ENCODE results near the gene NR2E1. TPM values are rescaled to one million over a fixed set of nuclear protein-coding genes. Genes with fewer than 3 reads are reported as not detected.

The NR2E1 gene
- total RNA-seq, 6 donors from 2014 or later = not detected

- ATAC-seq (ENCODE audit: low FRiP score in 2 of 2) (no peak), DNase-seq (no peak)
- H3K27me3 ChIP-seq = peaks cover 1 to 95% (median 69%) of the 10 kb centered on the region in 4 donors
- peak overlapping the region in 3 of 4 donors; percentile 3 to 39 (median 34) for H3K4me3 ChIP-seq
- H3K9me3 ChIP-seq = no peaks in the 10 kb centered on the region
- no peak overlapping the region for H3K27ac ChIP-seq
- no peaks in the 10 kb centered on the region for H3K36me3 ChIP-seq
- no peak for TF ChIP-seq POLR2AphosphoS5 (IDR thresholded peaks at IDR 0.05)
- TF ChIP-seq EP300 (IDR thresholded peaks at IDR 0.05) = no peak
- TF ChIP-seq POLR2A (IDR thresholded peaks at IDR 0.05) = no peak
- no peak for TF ChIP-seq CTCF (IDR thresholded peaks at IDR 0.05)
- WGBS, 2 donors = 16 to 51% methylated on average over 2 to 23 of the region's 23 CpGs
- H3K4me1 ChIP-seq = peaks cover 49 to 61% (median 58%) of the 10 kb centered on the region in 4 donors
These were observed 2.3 kb downstream of the NR2E1 start for GRCh38 chr6:108168090-108168463.

- DNase-seq (peak; percentile 28 to 89), ATAC-seq (ENCODE audit: low FRiP score in 2 of 2) (peak; percentile 54 to 67)
- H3K27me3 ChIP-seq = peaks cover 1 to 89% (median 64%) of the 10 kb centered on the region in 4 donors
- no peaks in the 10 kb centered on the region for H3K36me3 ChIP-seq
- no peaks in the 10 kb centered on the region for H3K9me3 ChIP-seq
- peaks cover 49 to 61% (median 58%) of the 10 kb centered on the region in 4 donors for H3K4me1 ChIP-seq
- 7 to 12% methylated on average over 6 to 52 of the region's 63 CpGs for WGBS, 2 donors
- H3K4me3 ChIP-seq = peak overlapping the region in 3 of 4 donors; percentile 3 to 39 (median 34)
- H3K27ac ChIP-seq = no peak overlapping the region
- TF ChIP-seq POLR2AphosphoS5 (IDR thresholded peaks at IDR 0.05) = no peak
- peak in 1 of 6 experiments; percentile 27 for TF ChIP-seq CTCF (IDR thresholded peaks at IDR 0.05)
These were observed 3.0 kb downstream of the NR2E1 start for GRCh38 chr6:108168501-108169463.

DNA sequence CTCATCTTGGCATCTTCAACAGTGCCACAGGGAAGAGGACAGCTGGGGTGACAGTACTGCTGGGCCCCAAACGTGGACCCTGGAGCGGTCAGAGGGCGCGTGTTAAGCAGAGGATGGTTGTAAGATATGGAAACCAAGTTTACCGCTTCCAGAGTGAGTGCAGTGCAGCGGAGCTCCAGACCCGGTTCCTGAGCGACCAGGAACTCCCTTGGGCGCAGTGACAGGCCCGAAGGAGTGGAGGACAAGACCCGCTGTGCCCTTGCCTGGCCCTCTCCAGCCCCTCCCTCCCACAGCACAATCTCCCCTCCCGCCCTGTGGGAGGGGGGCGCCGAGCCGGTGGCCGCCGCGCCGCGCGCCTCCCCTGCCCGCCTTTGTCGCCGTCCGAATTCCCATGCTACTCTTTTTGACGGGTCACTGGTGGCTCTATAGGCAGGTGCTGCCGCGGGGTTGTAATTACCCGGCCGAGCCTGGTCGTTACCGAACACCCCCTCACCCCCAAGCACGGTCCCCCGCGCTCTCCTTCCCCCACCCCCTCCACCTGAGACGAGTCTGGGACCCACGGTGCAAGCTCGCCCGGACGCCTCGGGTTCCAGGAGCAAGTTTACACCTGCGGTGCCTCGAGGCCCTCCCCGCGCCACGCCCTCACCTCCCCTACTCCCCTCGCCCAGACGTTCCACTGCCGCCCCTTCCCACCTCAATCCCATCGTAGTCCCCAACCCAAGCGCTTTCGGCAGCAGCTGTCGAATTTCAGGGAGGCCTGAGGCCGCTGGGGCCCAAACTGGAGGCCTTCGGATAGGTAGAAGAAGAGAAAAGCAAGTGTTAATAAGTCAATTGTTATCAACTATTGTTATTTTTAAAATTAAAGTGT, 3.9 kb downstream of the NR2E1 start:
- H3K27me3 ChIP-seq = peaks cover 0 to 88% (median 61%) of the 10 kb centered on the region in 4 donors
- ATAC-seq (ENCODE audit: low FRiP score in 2 of 2) (peak in 1 of 2 donors; percentile 2), DNase-seq (peak in 1 of 2 donors; percentile 53)
- no peaks in the 10 kb centered on the region for H3K9me3 ChIP-seq
- WGBS, 2 donors = 7 to 12% methylated on average over 34 to 51 of the region's 55 CpGs
- H3K4me3 ChIP-seq = peak overlapping the region in 1 of 4 donors; percentile 39
- H3K27ac ChIP-seq = no peak overlapping the region
- H3K36me3 ChIP-seq = no peaks in the 10 kb centered on the region
- no peak for TF ChIP-seq POLR2AphosphoS5 (IDR thresholded peaks at IDR 0.05)
- no peak for TF ChIP-seq EP300 (IDR thresholded peaks at IDR 0.05)
- no peak for TF ChIP-seq POLR2A (IDR thresholded peaks at IDR 0.05)
- TF ChIP-seq CTCF (IDR thresholded peaks at IDR 0.05) = no peak
- H3K4me1 ChIP-seq = peaks cover 51 to 59% (median 56%) of the 10 kb centered on the region in 4 donors

DNA sequence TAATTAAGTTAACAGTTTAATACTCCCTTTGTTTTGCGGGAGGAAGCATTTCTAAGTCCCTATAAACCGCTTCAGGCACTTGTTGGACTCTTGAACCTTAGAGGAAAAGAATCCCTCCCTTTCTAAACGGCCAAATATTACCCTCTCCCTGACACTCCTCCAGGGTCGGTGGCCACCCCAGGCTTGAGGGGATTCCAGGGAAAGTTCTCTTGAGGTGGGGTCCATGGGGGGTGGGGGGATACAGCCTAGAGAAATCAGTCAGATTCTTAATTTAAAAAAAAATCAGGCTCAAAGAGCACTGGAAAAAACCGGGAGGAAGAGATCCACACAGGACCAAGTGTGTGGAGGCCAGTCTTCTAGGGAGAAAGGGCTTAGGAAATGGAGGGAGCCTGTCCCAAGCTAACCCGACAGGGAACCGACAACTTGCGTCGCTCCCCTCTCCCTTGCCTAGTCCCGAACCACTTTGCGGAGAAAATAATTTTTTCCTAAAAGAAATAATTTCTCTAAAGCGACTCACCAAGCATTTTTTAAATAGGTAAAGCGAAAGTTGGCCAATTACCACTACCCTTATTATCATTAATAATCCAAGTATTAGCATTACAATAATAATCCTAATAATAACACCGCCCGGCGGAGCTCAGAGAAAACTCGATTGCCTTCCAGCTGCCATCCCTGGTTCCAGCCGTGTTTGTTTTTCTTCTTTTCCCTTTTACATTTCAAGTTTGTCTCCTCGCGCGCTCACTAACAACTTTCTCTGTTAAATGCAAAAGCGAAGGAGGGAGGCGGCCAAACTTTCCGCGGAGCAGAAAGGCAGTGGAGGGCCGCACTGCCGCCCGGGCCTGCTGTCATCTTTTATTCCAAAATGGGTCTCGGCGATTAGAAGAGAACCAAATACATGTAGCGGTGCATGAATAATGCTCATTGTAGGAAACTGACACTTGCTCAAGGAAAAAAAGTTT, 4.8 kb downstream of the NR2E1 start:
- no peak for DNase-seq
- H3K4me3 ChIP-seq = no peak overlapping the region
- TF ChIP-seq POLR2A (IDR thresholded peaks at IDR 0.05) = no peak
- TF ChIP-seq POLR2AphosphoS5 (IDR thresholded peaks at IDR 0.05) = no peak
- TF ChIP-seq CTCF (IDR thresholded peaks at IDR 0.05) = no peak
- TF ChIP-seq EP300 (IDR thresholded peaks at IDR 0.05) = no peak
- ATAC-seq (ENCODE audit: low FRiP score in 2 of 2) = no peak
- WGBS, 2 donors = 20 to 22% methylated on average over 31 of the region's 31 CpGs
- H3K9me3 ChIP-seq = no peaks in the 10 kb centered on the region
- H3K27ac ChIP-seq = no peak overlapping the region
- H3K27me3 ChIP-seq = peaks cover 0 to 88% (median 62%) of the 10 kb centered on the region in 4 donors
- H3K36me3 ChIP-seq = no peaks in the 10 kb centered on the region
- H3K4me1 ChIP-seq = peaks cover 46 to 57% (median 53%) of the 10 kb centered on the region in 4 donors

Measured in upper lobe of left lung (tissue), 6 donors.